DND-41 (cell line): ENCODE measurements around the gene IL2RG.

Source experiments
- CTCF ChIP-seq: IDR thresholded peaks from 2 replicates; pipeline ENCODE4 v1.5.1; 2012; ENCODE audit warnings: borderline replicate concordance, low read length, moderate library complexity, mild to moderate bottlenecking; ENCODE audit not compliant: poor library complexity, severe bottlenecking; ENCODE audit errors: extremely low read depth
- EZH2 ChIP-seq: IDR thresholded peaks from 3 replicates; pipeline ENCODE4 v1.6.1; 2012; ENCODE audit warnings: borderline replicate concordance, low read depth, mild to moderate bottlenecking, moderate library complexity, low read length, inconsistent platforms; ENCODE audit not compliant: severe bottlenecking

- no peak for TF ChIP-seq CTCF
- no peak for TF ChIP-seq EZH2
These were observed 43.7 kb downstream of the IL2RG start for GRCh38 chrX:71067712-71068043.
